Endodermal cell (in vitro differentiated cells): ENCODE data around the gene QTRT2. TPM values are rescaled to one million over a fixed set of nuclear protein-coding genes. Genes with fewer than 3 reads are reported as not detected.

Source experiments
- DNase-seq: peaks from one replicate; pipeline ENCODE4 v3.0.0-alpha.2; 2017
- H3K27ac ChIP-seq: 2 replicates; pipeline ENCODE4 v1.5.1; 2013; ENCODE audit warnings: mild to moderate bottlenecking, low read depth, low read length, moderate library complexity
- H3K27me3 ChIP-seq: 2 replicates; pipeline ENCODE4 v1.6.1; 2013; ENCODE audit warnings: mild to moderate bottlenecking, low read length, moderate library complexity; ENCODE audit not compliant: insufficient read depth, control insufficient read depth, poor library complexity, severe bottlenecking
- H3K36me3 ChIP-seq: 2 replicates; pipeline ENCODE4 v1.7.0; 2013; ENCODE audit warnings: mild to moderate bottlenecking, low read length, moderate library complexity; ENCODE audit not compliant: control insufficient read depth, insufficient read depth
- H3K4me1 ChIP-seq: one replicate; pipeline ENCODE4 v1.7.0; 2013; ENCODE audit warnings: low read length; ENCODE audit not compliant: control insufficient read depth, insufficient read depth
- H3K4me3 ChIP-seq: 2 replicates; pipeline ENCODE4 v1.5.1; 2013; ENCODE audit warnings: mild to moderate bottlenecking, low read length, moderate library complexity
- H3K9ac ChIP-seq: 2 replicates; pipeline ENCODE4 v1.6.1; 2013; ENCODE audit warnings: mild to moderate bottlenecking, low read length, moderate library complexity; ENCODE audit not compliant: poor library complexity, severe bottlenecking; ENCODE audit errors: extremely low read depth
- H3K9me3 ChIP-seq: 2 replicates; pipeline ENCODE4 v1.6.1; 2013; ENCODE audit warnings: mild to moderate bottlenecking, low read length, moderate library complexity; ENCODE audit not compliant: control insufficient read depth
- H3K27ac Mint-ChIP-seq: 2 replicates; pipeline ENCODE4 v1.8.0; 2020; ENCODE audit warnings: mixed read lengths
- H3K27me3 Mint-ChIP-seq: 2 replicates; pipeline ENCODE4 v1.8.0; 2021; ENCODE audit warnings: mild to moderate bottlenecking, mixed read lengths; ENCODE audit not compliant: insufficient read depth
- H3K36me3 Mint-ChIP-seq: 2 replicates; pipeline ENCODE4 v1.8.0; 2020; ENCODE audit warnings: low read depth, mixed read lengths
- H3K4me1 Mint-ChIP-seq: 2 replicates; pipeline ENCODE4 v1.8.0; 2020; ENCODE audit warnings: mixed read lengths
- H3K4me3 Mint-ChIP-seq: 2 replicates; pipeline ENCODE4 v1.8.0; 2020; ENCODE audit warnings: mild to moderate bottlenecking, moderate library complexity, mixed read lengths
- H3K9me3 Mint-ChIP-seq: 2 replicates; pipeline ENCODE4 v1.8.0; 2020; ENCODE audit warnings: mild to moderate bottlenecking, mixed read lengths
- WGBS, 2 experiments: methylation state at CpG; one replicate each; pipeline versions ENCODE4 v1.1.5 to v1.1.7; 2013; ENCODE audit warnings: missing lambda C conversion rate in 2 of 2, mixed read lengths in 1 of 2; ENCODE audit not compliant: insufficient coverage in 1 of 2, insufficient read length in 1 of 2; 5-methylcytosine and 5-hydroxymethylcytosine counted together
- total RNA-seq, 2 donors: library from RNA; stranded (reverse); fragmentation: NEBNext Ultra II Directional in 1 of 2; extraction: Animal tissue kit (Norgen Biotek cat#: 25700) in 1 of 2; gene quantifications; 2 replicates in 1 of 2; 3 replicates in 1 of 2; pipeline ENCODE4 v1.2.1, GENCODE V29; 2021
- TF ChIP-seq, protein P1 (sequence below): fragments of 200-600 bp; sonication (generic); conservative IDR thresholded peaks from 2 replicates; pipeline ENCODE4 v1.5.0; 2021; ENCODE audit warnings: antibody characterized with exemption, mild to moderate bottlenecking

QTRT2 gene
- total RNA-seq, 2 donors from 2014 or later: 33.0 to 37.7 TPM

DNA sequence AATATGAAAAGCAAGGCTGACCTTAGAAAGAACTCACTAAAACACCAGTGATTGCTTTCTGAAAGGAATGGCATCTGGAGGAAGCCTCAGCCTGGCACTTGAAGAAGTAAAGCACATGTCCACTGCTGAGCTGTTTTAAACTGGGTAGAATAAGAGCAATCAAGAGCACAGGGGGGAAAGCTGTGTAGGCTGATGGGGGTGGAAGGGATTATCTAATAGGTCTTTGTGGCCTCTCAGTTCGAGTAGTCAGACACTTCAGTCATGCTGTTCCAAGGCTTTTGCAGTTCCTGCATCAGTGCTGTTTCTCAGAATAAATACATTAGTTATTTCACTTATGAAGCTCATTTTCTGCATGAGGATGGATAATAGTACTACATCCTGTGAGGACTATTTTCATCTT is 22.8 kb upstream of the QTRT2 start:
- no peak overlapping the region for H3K4me3 ChIP-seq
- Mint-ChIP-seq H3K4me1 (no peaks in the 10 kb centered on the region), H3K27ac (no peak overlapping the region), H3K9me3 (no peaks in the 10 kb centered on the region), H3K27me3 (no peaks in the 10 kb centered on the region), H3K4me3 (no peak overlapping the region), H3K36me3 (peaks cover 3% of the 10 kb centered on the region)
- no peak for DNase-seq
- no peaks in the 10 kb centered on the region for H3K4me1 ChIP-seq
- H3K27me3 ChIP-seq: no peaks in the 10 kb centered on the region
- no peak overlapping the region for H3K9ac ChIP-seq
- no peaks in the 10 kb centered on the region for H3K36me3 ChIP-seq
- TF ChIP-seq, protein P1, sequence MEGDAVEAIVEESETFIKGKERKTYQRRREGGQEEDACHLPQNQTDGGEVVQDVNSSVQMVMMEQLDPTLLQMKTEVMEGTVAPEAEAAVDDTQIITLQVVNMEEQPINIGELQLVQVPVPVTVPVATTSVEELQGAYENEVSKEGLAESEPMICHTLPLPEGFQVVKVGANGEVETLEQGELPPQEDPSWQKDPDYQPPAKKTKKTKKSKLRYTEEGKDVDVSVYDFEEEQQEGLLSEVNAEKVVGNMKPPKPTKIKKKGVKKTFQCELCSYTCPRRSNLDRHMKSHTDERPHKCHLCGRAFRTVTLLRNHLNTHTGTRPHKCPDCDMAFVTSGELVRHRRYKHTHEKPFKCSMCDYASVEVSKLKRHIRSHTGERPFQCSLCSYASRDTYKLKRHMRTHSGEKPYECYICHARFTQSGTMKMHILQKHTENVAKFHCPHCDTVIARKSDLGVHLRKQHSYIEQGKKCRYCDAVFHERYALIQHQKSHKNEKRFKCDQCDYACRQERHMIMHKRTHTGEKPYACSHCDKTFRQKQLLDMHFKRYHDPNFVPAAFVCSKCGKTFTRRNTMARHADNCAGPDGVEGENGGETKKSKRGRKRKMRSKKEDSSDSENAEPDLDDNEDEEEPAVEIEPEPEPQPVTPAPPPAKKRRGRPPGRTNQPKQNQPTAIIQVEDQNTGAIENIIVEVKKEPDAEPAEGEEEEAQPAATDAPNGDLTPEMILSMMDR: no peak
- 69% methylated on average over 1 of the region's 1 CpG; no CpG with 5 or more reads in 1 of the 2 experiments for WGBS, 2 experiments
- H3K9me3 ChIP-seq: no peaks in the 10 kb centered on the region
- no peak overlapping the region for H3K27ac ChIP-seq

DNA sequence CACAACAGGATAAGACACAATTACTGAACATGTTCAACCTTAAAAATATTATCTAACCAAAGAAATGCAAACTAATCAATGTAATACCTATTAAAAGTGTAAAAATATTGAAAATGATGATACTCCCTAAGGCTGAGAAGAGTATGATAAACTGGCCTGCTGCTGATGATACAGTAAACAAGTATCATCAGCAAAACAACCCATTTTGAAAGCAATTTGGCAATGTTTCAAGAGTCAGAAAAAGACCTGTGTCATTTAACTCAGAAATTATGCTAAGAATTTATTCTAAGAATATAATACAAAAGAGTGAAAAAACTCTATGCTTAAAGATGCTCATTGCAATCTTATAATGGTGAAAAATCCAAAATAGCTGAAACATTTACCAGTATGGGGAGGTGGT is 22.3 kb upstream of the QTRT2 start:
- no peak overlapping the region for H3K27ac Mint-ChIP-seq
- H3K9me3 ChIP-seq: no peaks in the 10 kb centered on the region
- no peaks in the 10 kb centered on the region for H3K36me3 ChIP-seq
- H3K27me3 Mint-ChIP-seq: no peaks in the 10 kb centered on the region
- H3K4me1 Mint-ChIP-seq: no peaks in the 10 kb centered on the region
- H3K4me3 Mint-ChIP-seq: no peak overlapping the region
- H3K4me3 ChIP-seq: no peak overlapping the region
- H3K27me3 ChIP-seq: no peaks in the 10 kb centered on the region
- H3K9me3 Mint-ChIP-seq: no peaks in the 10 kb centered on the region
- no peak overlapping the region for H3K27ac ChIP-seq
- peaks cover 3% of the 10 kb centered on the region for H3K36me3 Mint-ChIP-seq
- no peak overlapping the region for H3K9ac ChIP-seq
- DNase-seq: no peak
- no peaks in the 10 kb centered on the region for H3K4me1 ChIP-seq
- TF ChIP-seq, protein P1: no peak

DNA sequence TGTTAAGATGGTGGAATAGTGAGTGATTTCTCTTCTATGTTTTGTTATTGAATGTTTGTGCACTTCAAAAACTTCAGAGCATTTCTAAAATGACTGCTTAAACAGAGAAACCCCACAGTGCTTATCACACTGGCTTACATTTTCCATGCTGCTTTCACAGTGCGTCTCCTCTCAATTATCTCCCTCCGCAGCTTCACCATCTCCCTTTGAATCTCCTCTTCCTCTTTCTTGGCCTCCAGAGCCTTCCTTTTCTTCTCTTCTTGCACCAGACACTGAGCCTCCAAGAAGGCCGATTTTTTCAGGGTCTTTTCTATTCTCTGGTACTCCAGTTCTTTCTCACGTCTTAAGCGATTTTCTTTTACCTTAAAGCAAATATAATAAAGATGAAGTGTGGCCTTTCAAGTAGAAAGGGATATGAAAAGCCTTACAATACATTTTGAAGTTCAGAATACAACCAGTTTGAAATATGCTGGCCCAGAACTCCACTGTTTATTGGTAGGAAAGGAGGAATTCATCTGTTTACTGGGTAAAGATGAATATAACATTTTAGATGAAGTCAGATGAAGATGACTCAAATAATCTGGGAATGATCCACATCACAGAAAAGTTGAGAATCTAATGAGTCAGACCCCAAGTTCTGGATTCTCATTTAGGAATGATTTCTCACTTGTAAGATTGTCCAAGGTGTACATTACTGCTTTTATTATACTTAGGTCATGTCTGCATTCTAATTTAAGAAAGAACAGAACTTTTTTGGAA is 21.6 kb upstream of the QTRT2 start:
- Mint-ChIP-seq H3K27me3 (no peaks in the 10 kb centered on the region), H3K4me3 (no peak overlapping the region), H3K36me3 (peaks cover 3% of the 10 kb centered on the region), H3K4me1 (no peaks in the 10 kb centered on the region), H3K27ac (no peak overlapping the region), H3K9me3 (no peaks in the 10 kb centered on the region)
- Histone ChIP-seq H3K9ac (no peak overlapping the region), H3K36me3 (no peaks in the 10 kb centered on the region), H3K27me3 (no peaks in the 10 kb centered on the region), H3K9me3 (no peaks in the 10 kb centered on the region), H3K4me3 (no peak overlapping the region), H3K27ac (no peak overlapping the region), H3K4me1 (no peaks in the 10 kb centered on the region)
- DNase-seq: no peak
- TF ChIP-seq, protein P1: no peak
- WGBS, 2 experiments: 91 to 95% methylated on average over 2 to 5 of the region's 5 CpGs
